Fibroblast of the aortic adventitia (primary cell): ENCODE measurements around the gene TBC1D25. TPM values are rescaled to one million over a fixed set of nuclear protein-coding genes. Genes with fewer than 3 reads are reported as not detected.

Source experiments
- DNase-seq: peaks from one replicate; pipeline ENCODE4 v3.0.0-alpha.2; 2010; ENCODE audit warnings: low read depth
- H3K4me3 ChIP-seq: 2 replicates; pipeline ENCODE4 v1.5.1; 2011; ENCODE audit warnings: low read depth, mild to moderate bottlenecking, control low read depth, low read length, moderate library complexity
- CTCF ChIP-seq: IDR thresholded peaks from 2 replicates; pipeline ENCODE4 v1.5.1; 2011; ENCODE audit warnings: mild to moderate bottlenecking, low read length, control low read depth, inconsistent platforms; ENCODE audit not compliant: insufficient read depth
- small RNA-seq: library from RNA; depleted of rRNA; stranded (forward); fragments of <200 nt; gene quantifications from one replicate; pipeline ENCODE3, GENCODE V24; 2012
- total RNA-seq: library from RNA; depleted of rRNA; stranded (reverse); fragments of >200 nt; gene quantifications from 2 replicates; pipeline ENCODE4 v1.2.3, GENCODE V29; 2012; ENCODE audit warnings: low replicate concordance

Gene TBC1D25
- total RNA-seq, 1 donor: 8.0 TPM

GRCh38 chrX:48606091-48606490, 66.6 kb downstream of the TBC1D25 start:
- TF ChIP-seq CTCF: no peak
- no peak overlapping the region for H3K4me3 ChIP-seq
- DNase-seq: no peak

- TF ChIP-seq CTCF: no peak
- no peak overlapping the region for H3K4me3 ChIP-seq
- no peak for DNase-seq
Observed at GRCh38 chrX:48611703-48612102, 72.2 kb downstream of the TBC1D25 start.

Small RNAs within 50 kb of the gene (small RNA-seq; reads per million reads assigned to genes)
- gene MRPL32P1: not detected

Other genes with a start within 250 kb of the TBC1D25 start
- gene SSX3, start 183.0 kb upstream of the TBC1D25 start, total RNA-seq: not detected in 2 replicates
- not detected in 2 replicates for gene SSX4, start 156.2 kb upstream of the TBC1D25 start, total RNA-seq
- gene SSX4B, start 127.8 kb upstream of the TBC1D25 start, total RNA-seq: not detected in 2 replicates
- 10.2 and 97.0 TPM in 2 replicates for gene SLC38A5, start 69.5 kb upstream of the TBC1D25 start, total RNA-seq
- gene FTSJ1, start 63.5 kb upstream of the TBC1D25 start, total RNA-seq: 22.7 and 55.0 TPM in 2 replicates
- 9.1 and 10.1 TPM in 2 replicates for gene PORCN, start 30.7 kb upstream of the TBC1D25 start, total RNA-seq
- 30.7 and 49.2 TPM in 2 replicates for gene EBP, start 17.9 kb upstream of the TBC1D25 start, total RNA-seq
- 125 and 463 TPM in 2 replicates for gene RBM3, start 34.8 kb downstream of the TBC1D25 start, total RNA-seq
- gene WDR13, start 57.8 kb downstream of the TBC1D25 start, total RNA-seq: 41.2 and 72.7 TPM in 2 replicates
- 0.09 TPM in 1 of 2 replicates, not detected in the other for gene WAS, start 144.1 kb downstream of the TBC1D25 start, total RNA-seq
- gene SUV39H1, start 157.0 kb downstream of the TBC1D25 start, total RNA-seq: 5.1 and 8.5 TPM in 2 replicates
- gene GLOD5, start 222.0 kb downstream of the TBC1D25 start, total RNA-seq: not detected in 2 replicates
- not detected in 2 replicates for gene GATA1, start 246.9 kb downstream of the TBC1D25 start, total RNA-seq